Fibroblast of mammary gland (primary cell): ENCODE data around the gene PROM2.

Experiments used
- DNase-seq: peaks from one replicate; pipeline ENCODE4 v3.0.0-alpha.2; 2010; ENCODE audit warnings: low read depth
- H3K4me3 ChIP-seq: 2 replicates; pipeline ENCODE4 v1.5.1; 2011; ENCODE audit warnings: low read depth, mild to moderate bottlenecking, low read length, moderate library complexity; ENCODE audit not compliant: control insufficient read depth
- TF ChIP-seq, protein P1 (sequence below): conservative IDR thresholded peaks from 2 replicates; pipeline ENCODE4 v1.5.1; 2011; ENCODE audit warnings: low read depth, low read length, inconsistent platforms; ENCODE audit not compliant: control insufficient read depth, insufficient read depth

PROM2 gene

DNA sequence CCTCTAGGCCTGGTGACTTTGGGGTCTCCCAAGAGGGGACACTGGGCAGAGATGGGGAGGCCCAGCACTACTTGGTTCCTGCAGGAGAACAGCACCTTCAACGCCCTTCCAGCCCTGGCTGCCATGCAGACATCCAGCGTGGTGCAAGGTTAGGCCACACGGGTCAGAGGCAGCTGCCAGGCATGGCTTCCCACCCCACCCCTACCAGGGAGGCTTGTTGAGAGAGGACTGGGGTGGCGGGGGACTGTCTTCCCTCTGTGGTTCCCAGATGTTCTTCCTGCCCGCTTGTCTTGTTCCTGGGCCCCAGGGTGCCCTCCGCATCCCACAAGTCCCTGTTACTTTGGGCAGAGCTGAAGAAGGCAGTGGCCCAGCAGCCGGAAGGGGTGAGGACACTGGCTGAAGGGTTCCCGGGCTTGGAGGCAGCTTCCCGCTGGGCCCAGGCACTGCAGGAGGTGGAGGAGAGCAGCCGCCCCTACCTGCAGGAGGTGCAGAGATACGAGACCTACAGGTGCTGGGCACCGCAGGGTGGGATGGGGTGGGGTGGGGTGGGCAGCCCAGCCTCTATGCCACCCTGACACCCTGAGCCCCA, 4.5 kb downstream of the PROM2 start:
- no peak overlapping the region for H3K4me3 ChIP-seq
- TF ChIP-seq, protein P1, sequence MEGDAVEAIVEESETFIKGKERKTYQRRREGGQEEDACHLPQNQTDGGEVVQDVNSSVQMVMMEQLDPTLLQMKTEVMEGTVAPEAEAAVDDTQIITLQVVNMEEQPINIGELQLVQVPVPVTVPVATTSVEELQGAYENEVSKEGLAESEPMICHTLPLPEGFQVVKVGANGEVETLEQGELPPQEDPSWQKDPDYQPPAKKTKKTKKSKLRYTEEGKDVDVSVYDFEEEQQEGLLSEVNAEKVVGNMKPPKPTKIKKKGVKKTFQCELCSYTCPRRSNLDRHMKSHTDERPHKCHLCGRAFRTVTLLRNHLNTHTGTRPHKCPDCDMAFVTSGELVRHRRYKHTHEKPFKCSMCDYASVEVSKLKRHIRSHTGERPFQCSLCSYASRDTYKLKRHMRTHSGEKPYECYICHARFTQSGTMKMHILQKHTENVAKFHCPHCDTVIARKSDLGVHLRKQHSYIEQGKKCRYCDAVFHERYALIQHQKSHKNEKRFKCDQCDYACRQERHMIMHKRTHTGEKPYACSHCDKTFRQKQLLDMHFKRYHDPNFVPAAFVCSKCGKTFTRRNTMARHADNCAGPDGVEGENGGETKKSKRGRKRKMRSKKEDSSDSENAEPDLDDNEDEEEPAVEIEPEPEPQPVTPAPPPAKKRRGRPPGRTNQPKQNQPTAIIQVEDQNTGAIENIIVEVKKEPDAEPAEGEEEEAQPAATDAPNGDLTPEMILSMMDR: no peak
- no peak for DNase-seq

DNA sequence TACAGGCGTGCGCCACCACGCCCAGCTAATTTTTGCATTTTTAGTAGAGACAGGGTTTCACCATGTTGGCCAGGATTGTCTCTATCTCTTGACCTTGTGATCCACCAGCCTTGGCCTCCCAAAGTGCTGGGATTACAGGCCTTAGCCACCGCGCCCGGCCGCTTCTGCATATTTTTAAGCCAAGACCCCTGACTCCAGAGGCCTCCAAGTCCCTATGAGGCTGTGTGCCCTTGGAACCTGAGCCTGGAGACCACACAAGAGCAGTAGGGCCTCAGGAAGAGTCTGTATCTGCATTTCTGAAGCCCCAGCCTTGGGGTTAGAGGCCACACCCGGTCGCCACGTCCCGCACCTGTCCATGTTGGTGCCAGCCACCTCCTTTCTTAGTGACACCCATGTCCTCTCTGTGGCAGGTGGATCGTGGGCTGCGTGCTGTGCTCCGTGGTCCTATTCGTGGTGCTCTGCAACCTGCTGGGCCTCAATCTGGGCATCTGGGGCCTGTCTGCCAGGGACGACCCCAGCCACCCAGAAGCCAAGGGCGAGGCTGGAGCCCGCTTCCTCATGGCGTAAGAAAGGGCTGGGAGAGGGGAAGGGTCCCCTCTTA, 5.3 kb downstream of the PROM2 start:
- TF ChIP-seq, protein P1: no peak
- H3K4me3 ChIP-seq: no peak overlapping the region
- no peak for DNase-seq

DNA sequence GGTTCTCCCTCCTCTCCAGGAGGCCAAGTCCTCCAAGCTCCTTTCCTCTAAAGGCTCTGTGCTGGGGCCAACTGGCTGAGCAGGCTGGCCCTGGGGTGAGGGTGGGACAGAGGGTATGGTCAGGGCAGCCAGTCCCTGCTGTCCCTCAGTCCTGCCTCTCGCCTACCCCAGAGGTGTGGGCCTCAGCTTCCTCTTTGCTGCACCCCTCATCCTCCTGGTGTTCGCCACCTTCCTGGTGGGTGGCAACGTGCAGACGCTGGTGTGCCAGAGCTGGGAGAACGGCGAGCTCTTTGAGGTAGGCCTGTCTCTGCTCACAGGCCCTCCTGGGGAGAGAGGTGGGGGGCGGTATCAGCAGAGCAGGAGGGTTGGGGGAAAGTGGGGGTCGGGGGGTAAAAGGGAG, 6.8 kb downstream of the PROM2 start:
- TF ChIP-seq, protein P1: no peak
- no peak for DNase-seq
- H3K4me3 ChIP-seq: no peak overlapping the region

DNA sequence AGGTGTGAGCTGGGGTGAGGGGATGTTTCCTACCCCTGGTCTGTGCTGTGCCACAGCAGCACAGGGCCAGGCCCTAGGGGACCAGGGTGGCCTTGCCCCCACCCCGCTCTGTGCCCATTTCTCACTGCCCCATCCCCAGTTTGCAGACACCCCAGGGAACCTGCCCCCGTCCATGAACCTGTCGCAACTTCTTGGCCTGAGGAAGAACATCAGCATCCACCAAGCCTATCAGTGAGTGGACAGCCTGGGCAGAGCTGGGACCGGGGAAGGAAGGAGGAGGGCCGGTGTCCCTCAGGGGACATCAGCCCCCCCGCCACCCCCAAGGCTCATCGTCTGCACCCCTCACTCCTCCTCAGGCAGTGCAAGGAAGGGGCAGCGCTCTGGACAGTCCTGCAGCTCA, 7.5 kb downstream of the PROM2 start:
- no peak for DNase-seq
- TF ChIP-seq, protein P1: no peak
- H3K4me3 ChIP-seq: no peak overlapping the region

DNA sequence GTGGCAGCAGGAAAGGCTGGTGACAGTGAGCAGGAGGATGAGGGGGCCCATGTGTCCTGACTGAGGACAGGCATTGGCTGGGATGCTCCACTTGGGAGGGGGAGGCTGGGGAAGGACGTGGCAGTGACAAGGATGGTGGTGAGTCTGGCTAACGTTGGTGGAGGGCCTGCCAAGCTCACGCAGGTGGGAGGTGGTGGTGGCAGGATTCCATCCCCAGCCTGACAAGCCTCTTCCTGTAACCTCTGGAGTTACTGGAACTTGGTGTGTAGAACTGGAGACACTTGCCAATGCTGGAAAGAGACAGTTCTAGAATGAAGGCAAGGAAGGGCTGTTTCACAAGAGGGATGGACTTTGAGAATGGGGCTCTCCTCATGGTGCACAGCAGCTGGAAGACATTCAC, 8.2 kb downstream of the PROM2 start:
- TF ChIP-seq, protein P1: no peak
- no peak for DNase-seq
- H3K4me3 ChIP-seq: no peak overlapping the region

DNA sequence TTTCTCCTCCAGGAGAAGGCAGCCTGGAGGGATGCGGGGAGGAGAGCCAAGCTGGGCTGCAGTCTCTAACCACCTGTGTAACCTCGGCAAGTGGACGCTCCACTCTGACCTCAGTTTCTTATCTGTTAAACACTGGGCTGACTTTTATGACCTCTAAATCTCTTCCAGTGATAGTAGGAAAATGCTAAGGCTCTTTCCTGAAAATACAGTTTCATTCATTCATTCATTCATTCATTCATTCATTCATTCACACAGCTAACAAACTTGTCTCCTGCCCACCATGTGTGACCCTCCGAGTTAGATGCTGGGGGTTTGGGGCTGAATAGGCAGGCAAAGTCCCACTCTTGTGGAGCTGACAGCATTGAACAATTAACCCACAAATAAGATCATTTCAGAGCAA, 9.3 kb downstream of the PROM2 start:
- no peak for DNase-seq
- no peak overlapping the region for H3K4me3 ChIP-seq
- TF ChIP-seq, protein P1: no peak
